GM10266 (cell line): ENCODE data around the gene POLR2L.
A peak's percentile ranks its signal among the peaks of the same experiment; 100 is the strongest.

Experiments
- DNase-seq: peaks from one replicate; pipeline ENCODE4 v3.0.0; 2012; ENCODE audit errors: extremely low spot score
- CTCF ChIP-seq: IDR thresholded peaks from 2 replicates; pipeline ENCODE4 v1.5.1; 2012; ENCODE audit warnings: mild to moderate bottlenecking, low read depth; ENCODE audit not compliant: control insufficient read depth, insufficient read depth; ENCODE audit errors: missing control alignments

POLR2L gene

GRCh38 chr11:855330-855674 lies 13.0 kb upstream of the POLR2L start:
- no peak for TF ChIP-seq CTCF
- no peak for DNase-seq

GRCh38 chr11:854601-855329 lies 12.4 kb upstream of the POLR2L start:
- DNase-seq = no peak
- no peak for TF ChIP-seq CTCF

GRCh38 chr11:853682-854448 lies 11.5 kb upstream of the POLR2L start:
- no peak for DNase-seq
- no peak for TF ChIP-seq CTCF

GRCh38 chr11:852762-853161 lies 10.4 kb upstream of the POLR2L start:
- TF ChIP-seq CTCF = no peak
- no peak for DNase-seq

- TF ChIP-seq CTCF = peak; percentile 26
- peak; percentile 67 for DNase-seq
These were observed 8.7 kb upstream of the POLR2L start for GRCh38 chr11:850775-851763.

GRCh38 chr11:849951-850774 lies 7.8 kb upstream of the POLR2L start:
- DNase-seq = no peak
- TF ChIP-seq CTCF = no peak
